Stomach (tissue), 4 donors: ENCODE data around the gene PARVB.

Source experiments
- EP300 ChIP-seq: sonication (generic); formaldehyde crosslinking; IDR thresholded peaks from one replicate; pipeline ENCODE4 v1.6.1; 2017; ENCODE audit warnings: antibody characterized with exemption
- POLR2A ChIP-seq, 4 donors: fragments of 450-650 bp; IDR thresholded peaks; one replicate each; pipeline ENCODE4 v1.6.1; 2016; ENCODE audit warnings: antibody characterized with exemption in 4 of 4, control low read depth in 2 of 4, mild to moderate bottlenecking in 1 of 4, moderate library complexity in 1 of 4
- POLR2AphosphoS5 ChIP-seq, 3 donors: sonication (generic); formaldehyde crosslinking; IDR thresholded peaks; one replicate each; pipeline ENCODE4 v1.6.1; 2016; ENCODE audit warnings: antibody characterized with exemption in 3 of 3
- TF ChIP-seq, protein P1 (sequence below), 7 experiments: fragments of 450-650 bp in 4 of 7; fragments of 200-600 bp in 3 of 7; sonication (generic) in 3 of 7; IDR thresholded peaks; one replicate each; pipeline ENCODE4 v1.5.1; 2016 to 2019; ENCODE audit warnings: antibody characterized with exemption in 7 of 7, control low read depth in 2 of 7, mild to moderate bottlenecking in 1 of 7

DNA sequence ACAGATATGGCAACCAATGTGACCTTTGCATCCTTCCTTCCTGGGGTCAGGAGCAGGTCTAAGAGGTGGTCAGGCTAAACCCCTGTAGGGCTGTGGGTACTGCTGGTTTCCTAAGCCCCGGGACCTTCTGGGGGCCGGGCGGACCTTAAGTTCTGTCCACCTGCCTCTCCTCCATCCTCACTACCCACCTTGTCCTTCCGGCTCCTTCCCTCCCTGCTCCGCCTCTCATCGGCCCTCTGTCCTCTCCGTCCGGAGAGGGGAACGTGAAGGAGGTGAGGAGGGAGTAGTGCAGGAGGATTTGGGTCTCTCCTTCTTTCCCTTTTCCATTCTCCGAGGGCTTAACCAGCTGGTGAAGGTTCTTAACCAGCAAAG, 28.3 kb upstream of the PARVB start:
- TF ChIP-seq, protein P1, sequence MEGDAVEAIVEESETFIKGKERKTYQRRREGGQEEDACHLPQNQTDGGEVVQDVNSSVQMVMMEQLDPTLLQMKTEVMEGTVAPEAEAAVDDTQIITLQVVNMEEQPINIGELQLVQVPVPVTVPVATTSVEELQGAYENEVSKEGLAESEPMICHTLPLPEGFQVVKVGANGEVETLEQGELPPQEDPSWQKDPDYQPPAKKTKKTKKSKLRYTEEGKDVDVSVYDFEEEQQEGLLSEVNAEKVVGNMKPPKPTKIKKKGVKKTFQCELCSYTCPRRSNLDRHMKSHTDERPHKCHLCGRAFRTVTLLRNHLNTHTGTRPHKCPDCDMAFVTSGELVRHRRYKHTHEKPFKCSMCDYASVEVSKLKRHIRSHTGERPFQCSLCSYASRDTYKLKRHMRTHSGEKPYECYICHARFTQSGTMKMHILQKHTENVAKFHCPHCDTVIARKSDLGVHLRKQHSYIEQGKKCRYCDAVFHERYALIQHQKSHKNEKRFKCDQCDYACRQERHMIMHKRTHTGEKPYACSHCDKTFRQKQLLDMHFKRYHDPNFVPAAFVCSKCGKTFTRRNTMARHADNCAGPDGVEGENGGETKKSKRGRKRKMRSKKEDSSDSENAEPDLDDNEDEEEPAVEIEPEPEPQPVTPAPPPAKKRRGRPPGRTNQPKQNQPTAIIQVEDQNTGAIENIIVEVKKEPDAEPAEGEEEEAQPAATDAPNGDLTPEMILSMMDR (IDR thresholded peaks at IDR 0.05): no peak
- TF ChIP-seq POLR2A (IDR thresholded peaks at IDR 0.05): no peak
- TF ChIP-seq POLR2AphosphoS5 (IDR thresholded peaks at IDR 0.05): no peak
- no peak for TF ChIP-seq EP300
